Small intestine (tissue), 7 donors: Measurements from ENCODE around the gene DSG2. TPM values are rescaled to one million over a fixed set of nuclear protein-coding genes. Genes with fewer than 3 reads are reported as not detected.

Experiments
- DNase-seq, 2 donors: peaks; one replicate each; pipeline versions ENCODE4 v3.0.0 to v3.0.0-alpha.2; 2013
- FAIRE-seq: peaks from 2 replicates; lab custom pipeline; 2012; peaks lifted over from hg19 to GRCh38; lab: Jason Lieb, UNC
- H3K27ac ChIP-seq, 3 donors: one replicate each; pipeline ENCODE4 v1.5.1; 2013; ENCODE audit warnings: low read length in 2 of 3, mild to moderate bottlenecking in 2 of 3, control low read depth in 1 of 3, inconsistent platforms in 1 of 3, low read depth in 1 of 3, moderate library complexity in 1 of 3
- H3K27me3 ChIP-seq, 3 donors: one replicate each; pipeline ENCODE4 v1.6.1; 2013; ENCODE audit warnings: low read length in 3 of 3, inconsistent platforms in 1 of 3; ENCODE audit not compliant: control insufficient read depth in 3 of 3, insufficient read depth in 3 of 3
- H3K36me3 ChIP-seq, 3 donors: one replicate each; pipeline ENCODE4 v1.6.1; 2013; ENCODE audit warnings: low read length in 3 of 3, inconsistent platforms in 1 of 3, low read depth in 1 of 3, mild to moderate bottlenecking in 1 of 3, moderate library complexity in 1 of 3; ENCODE audit not compliant: control insufficient read depth in 3 of 3, insufficient read depth in 2 of 3
- H3K4me1 ChIP-seq, 3 donors: one replicate each; pipeline ENCODE4 v1.6.1; 2013; ENCODE audit warnings: low read length in 2 of 3, inconsistent platforms in 1 of 3, low read depth in 1 of 3, mild to moderate bottlenecking in 1 of 3, moderate library complexity in 1 of 3; ENCODE audit not compliant: control insufficient read depth in 3 of 3, insufficient read depth in 2 of 3
- H3K4me3 ChIP-seq, 3 donors: one replicate each; pipeline ENCODE4 v1.5.1; 2013; ENCODE audit warnings: low read length in 3 of 3, control low read depth in 1 of 3, inconsistent platforms in 1 of 3, low read depth in 1 of 3, mild to moderate bottlenecking in 1 of 3, moderate library complexity in 1 of 3
- H3K9me3 ChIP-seq, 2 donors: one replicate each; pipeline ENCODE4 v1.6.1; 2013; ENCODE audit warnings: low read depth in 1 of 2, low read length in 1 of 2; ENCODE audit not compliant: control insufficient read depth in 2 of 2, insufficient read depth in 1 of 2
- WGBS, 3 donors: extraction: QIAGEN DNeasy Blood & Tissue Kit; methylation state at CpG; one replicate each; pipeline ENCODE4 v1.1.7; 2013; 5-methylcytosine and 5-hydroxymethylcytosine counted together
- polyA plus RNA-seq, 4 donors: library from polyadenylated mRNA; stranded (reverse) in 3 of 4; unstranded in 1 of 4; fragments of 200-250 nt in 3 of 4; fragments of 120-200 nt in 1 of 4; gene quantifications; one replicate each; pipeline versions ENCODE4 v1.2.1 to v1.2.3, GENCODE V29; 2013
- donor health status: healthy with polysubstance abuse.
- donor health status: control.
- donor health status: control.
- donor health status: Bipolar disorder and iron deficiency.
- donor health status: healthy.

Gene DSG2
- polyA plus RNA-seq, 4 donors: 28.6 to 106 (median 47.9) TPM

- H3K27me3 ChIP-seq: no peaks in the 10 kb centered on the region
- no peak for FAIRE-seq
- peaks cover 2 to 29% (median 5%) of the 10 kb centered on the region in 3 donors for H3K4me1 ChIP-seq
- peak overlapping the region; percentile 35 to 81 (median 55) for H3K27ac ChIP-seq
- no peaks in the 10 kb centered on the region for H3K9me3 ChIP-seq
- H3K4me3 ChIP-seq: no peak overlapping the region
- H3K36me3 ChIP-seq: peaks cover 0 to 2% (median 0%) of the 10 kb centered on the region in 3 donors
- WGBS, 3 donors: 16 to 48% (median 25%) methylated on average over 6 of the region's 6 CpGs
- peak; percentile 94 to 96 for DNase-seq
These were observed 14.3 kb downstream of the DSG2 start for GRCh38 chr18:31512203-31512764.

GRCh38 chr18:31513189-31513935 lies 15.4 kb downstream of the DSG2 start:
- H3K4me1 ChIP-seq: peaks cover 2 to 29% (median 5%) of the 10 kb centered on the region in 3 donors
- WGBS, 3 donors: 39 to 64% (median 45%) methylated on average over 4 of the region's 4 CpGs
- FAIRE-seq (no peak), DNase-seq (peak; percentile 37 to 81)
- H3K9me3 ChIP-seq: no peaks in the 10 kb centered on the region
- no peaks in the 10 kb centered on the region for H3K27me3 ChIP-seq
- H3K36me3 ChIP-seq: peaks cover 0 to 4% (median 0%) of the 10 kb centered on the region in 3 donors
- H3K27ac ChIP-seq: peak overlapping the region in 2 of 3 donors; percentile 2 to 81
- no peak overlapping the region for H3K4me3 ChIP-seq

DNA sequence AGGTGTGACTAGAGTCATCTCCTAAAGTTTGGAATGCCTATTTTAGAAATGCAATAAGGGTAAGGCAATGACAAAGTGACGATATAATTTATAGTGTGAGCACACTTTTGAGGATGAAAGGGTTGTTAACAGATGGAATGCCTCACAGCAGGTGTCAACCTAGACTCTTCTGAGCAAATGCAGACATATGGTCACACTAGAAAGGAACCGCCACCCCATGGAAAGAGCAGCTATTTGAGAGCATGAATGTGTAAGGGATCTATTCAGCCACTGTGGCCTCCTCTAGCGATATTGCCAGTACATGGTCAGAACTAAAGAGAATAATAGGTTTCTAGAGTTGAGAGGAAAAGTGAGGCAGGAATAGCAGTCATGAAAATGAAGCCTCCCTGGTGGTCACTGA lies 18.5 kb downstream of the DSG2 start:
- FAIRE-seq (no peak), DNase-seq (no peak)
- H3K4me3 ChIP-seq: no peak overlapping the region
- H3K27ac ChIP-seq: no peak overlapping the region
- H3K4me1 ChIP-seq: peaks cover 0 to 20% (median 2%) of the 10 kb centered on the region in 3 donors
- no peaks in the 10 kb centered on the region for H3K9me3 ChIP-seq
- 83 to 92% (median 85%) methylated on average over 3 of the region's 3 CpGs for WGBS, 3 donors
- no peaks in the 10 kb centered on the region for H3K27me3 ChIP-seq
- peaks cover 0 to 7% (median 0%) of the 10 kb centered on the region in 3 donors for H3K36me3 ChIP-seq

GRCh38 chr18:31526374-31526773 lies 28.4 kb downstream of the DSG2 start:
- Histone ChIP-seq H3K27me3 (no peaks in the 10 kb centered on the region), H3K27ac (no peak overlapping the region), H3K36me3 (peaks cover 0 to 26% (median 21%) of the 10 kb centered on the region in 3 donors), H3K4me1 (no peaks in the 10 kb centered on the region), H3K4me3 (no peak overlapping the region), H3K9me3 (no peaks in the 10 kb centered on the region)
- FAIRE-seq (no peak), DNase-seq (no peak)
- 72 to 86% (median 83%) methylated on average over 7 of the region's 7 CpGs for WGBS, 3 donors

- peaks cover 0 to 25% (median 6%) of the 10 kb centered on the region in 3 donors for H3K36me3 ChIP-seq
- no peak overlapping the region for H3K4me3 ChIP-seq
- WGBS, 3 donors: 76 to 83% (median 83%) methylated on average over 1 of the region's 1 CpG
- no peak for FAIRE-seq
- H3K4me1 ChIP-seq: no peaks in the 10 kb centered on the region
- no peaks in the 10 kb centered on the region for H3K9me3 ChIP-seq
- H3K27me3 ChIP-seq: peaks cover 0 to 2% (median 0%) of the 10 kb centered on the region in 3 donors
- no peak overlapping the region for H3K27ac ChIP-seq
- DNase-seq: no peak
These were observed 35.3 kb downstream of the DSG2 start for GRCh38 chr18:31533236-31533635.

GRCh38 chr18:31538837-31539236 lies 40.9 kb downstream of the DSG2 start:
- peaks cover 0 to 2% (median 0%) of the 10 kb centered on the region in 3 donors for H3K27me3 ChIP-seq
- no peaks in the 10 kb centered on the region for H3K4me1 ChIP-seq
- DNase-seq (no peak), FAIRE-seq (no peak)
- 91 to 96% (median 94%) methylated on average over 3 of the region's 3 CpGs for WGBS, 3 donors
- no peak overlapping the region for H3K4me3 ChIP-seq
- peaks cover 0 to 39% (median 9%) of the 10 kb centered on the region in 3 donors for H3K36me3 ChIP-seq
- no peaks in the 10 kb centered on the region for H3K9me3 ChIP-seq
- no peak overlapping the region for H3K27ac ChIP-seq

DNA sequence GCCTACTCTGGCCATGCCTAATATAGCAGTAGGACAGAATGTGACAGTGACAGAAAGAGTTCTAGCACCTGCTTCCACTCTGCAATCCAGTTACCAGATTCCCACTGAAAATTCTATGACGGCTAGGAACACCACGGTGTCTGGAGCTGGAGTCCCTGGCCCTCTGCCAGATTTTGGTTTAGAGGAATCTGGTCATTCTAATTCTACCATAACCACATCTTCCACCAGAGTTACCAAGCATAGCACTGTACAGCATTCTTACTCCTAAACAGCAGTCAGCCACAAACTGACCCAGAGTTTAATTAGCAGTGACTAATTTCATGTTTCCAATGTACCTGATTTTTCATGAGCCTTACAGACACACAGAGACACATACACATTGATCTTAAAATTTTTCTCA lies 48.5 kb downstream of the DSG2 start:
- Histone ChIP-seq H3K27ac (no peak overlapping the region), H3K4me3 (no peak overlapping the region), H3K4me1 (peaks cover 0 to 8% (median 0%) of the 10 kb centered on the region in 3 donors), H3K9me3 (no peaks in the 10 kb centered on the region), H3K27me3 (no peaks in the 10 kb centered on the region), H3K36me3 (peaks cover 0 to 19% (median 12%) of the 10 kb centered on the region in 3 donors)
- DNase-seq (no peak), FAIRE-seq (no peak)
- WGBS, 3 donors: 57 to 68% (median 63%) methylated on average over 2 of the region's 2 CpGs

DNA sequence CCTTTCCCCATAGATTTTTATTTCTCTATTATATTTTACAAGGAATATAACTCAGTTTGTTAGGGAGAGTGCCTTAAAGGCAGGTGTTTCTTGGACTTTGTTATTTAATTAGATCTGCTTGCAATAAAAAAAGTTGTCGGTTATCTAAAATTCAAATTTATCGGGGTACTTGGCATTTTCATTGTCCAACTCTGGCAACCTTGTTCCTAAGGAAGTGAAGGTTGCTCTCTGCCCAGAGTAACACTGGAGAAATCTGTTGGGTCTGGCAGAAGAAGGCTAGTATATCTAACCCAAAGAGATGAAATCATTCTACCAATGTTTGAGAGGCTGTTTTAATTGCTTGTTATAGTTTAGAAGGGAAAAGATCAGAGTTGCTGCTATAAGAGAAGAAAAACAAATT lies 50.9 kb downstream of the DSG2 start:
- WGBS, 3 donors: 16 to 72% (median 36%) methylated on average over 2 of the region's 2 CpGs
- no peaks in the 10 kb centered on the region for H3K27me3 ChIP-seq
- H3K27ac ChIP-seq: peak overlapping the region in 1 of 3 donors; percentile 47
- peaks cover 0 to 6% (median 6%) of the 10 kb centered on the region in 3 donors for H3K36me3 ChIP-seq
- peaks cover 0 to 8% (median 0%) of the 10 kb centered on the region in 3 donors for H3K4me1 ChIP-seq
- DNase-seq (peak; percentile 59 to 67), FAIRE-seq (no peak)
- H3K9me3 ChIP-seq: no peaks in the 10 kb centered on the region
- no peak overlapping the region for H3K4me3 ChIP-seq
